CD4-positive, alpha-beta memory T cell (primary cell): ENCODE data around the gene WDR20. TPM values are rescaled to one million over a fixed set of nuclear protein-coding genes. Genes with fewer than 3 reads are reported as not detected.
A peak's percentile ranks its signal among the peaks of the same experiment; 100 is the strongest.

Experiments
- CTCF ChIA-PET: fragments of 350-600 bp; sonication (Branson Sonifier 250); formaldehyde crosslinking; loops from one replicate; lab custom pipeline; 2021; ENCODE audit warnings: inconsistent platforms; ENCODE audit not compliant: partially characterized antibody; lab: Charles Lee
- POLR2A ChIA-PET: fragments of 350-600 bp; sonication (Branson Sonifier 250); formaldehyde crosslinking; loops from one replicate; lab custom pipeline; 2021; ENCODE audit not compliant: partially characterized antibody; lab: Charles Lee
- DNase-seq, 5 donors: peaks; one replicate each; pipeline versions ENCODE4 v3.0.0 to v3.0.0-alpha.2; 2020 to 2022; ENCODE audit warnings: mixed read lengths in 1 of 5
- H3K27ac ChIP-seq: one replicate; pipeline ENCODE4 v1.7.0; 2013; ENCODE audit warnings: low read depth, low read length
- H3K27me3 ChIP-seq: 2 replicates; pipeline ENCODE4 v1.7.0; 2013; ENCODE audit warnings: mild to moderate bottlenecking, low read length, moderate library complexity; ENCODE audit not compliant: insufficient read depth
- H3K36me3 ChIP-seq: 2 replicates; pipeline ENCODE4 v1.7.0; 2013; ENCODE audit warnings: mild to moderate bottlenecking, low read length, moderate library complexity; ENCODE audit not compliant: insufficient read depth
- H3K4me1 ChIP-seq: 2 replicates; pipeline ENCODE4 v1.7.0; 2013; ENCODE audit warnings: mild to moderate bottlenecking, low read length, moderate library complexity; ENCODE audit not compliant: insufficient read depth
- H3K4me3 ChIP-seq, 2 donors: one replicate each; pipeline ENCODE4 v1.7.0; 2013; ENCODE audit warnings: low read length in 2 of 2, mild to moderate bottlenecking in 1 of 2
- H3K9me3 ChIP-seq, 2 donors: one replicate each; pipeline ENCODE4 v1.7.0; 2013; ENCODE audit warnings: low read length in 2 of 2, control low read depth in 1 of 2; ENCODE audit not compliant: control insufficient read depth in 1 of 2
- H3K27ac Mint-ChIP-seq, 7 donors: one replicate each; pipeline ENCODE4 v1.8.0; 2020 to 2021; ENCODE audit warnings: mixed read lengths in 7 of 7, mild to moderate bottlenecking in 6 of 7, inconsistent platforms in 3 of 7, moderate library complexity in 3 of 7
- H3K27me3 Mint-ChIP-seq, 2 donors: one replicate each; pipeline ENCODE4 v1.8.0; 2020 to 2021; ENCODE audit warnings: mixed read lengths in 2 of 2
- H3K36me3 Mint-ChIP-seq, 2 donors: one replicate each; pipeline ENCODE4 v1.8.0; 2020 to 2021; ENCODE audit warnings: mixed read lengths in 2 of 2, inconsistent platforms in 1 of 2, mild to moderate bottlenecking in 1 of 2
- H3K4me1 Mint-ChIP-seq, 4 donors: one replicate each; pipeline ENCODE4 v1.8.0; 2020 to 2021; ENCODE audit warnings: mixed read lengths in 4 of 4, mild to moderate bottlenecking in 1 of 4
- H3K4me3 Mint-ChIP-seq, 8 donors: one replicate each; pipeline ENCODE4 v1.8.0; 2020 to 2021; ENCODE audit warnings: mixed read lengths in 8 of 8, mild to moderate bottlenecking in 7 of 8, moderate library complexity in 6 of 8, inconsistent platforms in 3 of 8
- H3K9me3 Mint-ChIP-seq, 8 donors: one replicate each; pipeline ENCODE4 v1.8.0; 2020 to 2021; ENCODE audit warnings: mixed read lengths in 8 of 8, mild to moderate bottlenecking in 5 of 8, inconsistent platforms in 3 of 8, moderate library complexity in 1 of 8
- intact Hi-C: fragments of 100-400 bp; cut with micrococcal nuclease; formaldehyde crosslinking; loops from one replicate; pipeline ENCODE4 v1.15.1; 2023
- polyA plus RNA-seq, 2 donors: library from polyadenylated mRNA; unstranded; fragments of 300-500 nt; fragmentation: Illumina TruSeq; gene quantifications; one replicate each; pipeline ENCODE4 v1.2.3, GENCODE V29; 2021
- total RNA-seq, 2 experiments: library from RNA; stranded (reverse); gene quantifications; one replicate each; pipeline ENCODE4 v1.2.3, GENCODE V29; 2021

Gene WDR20
- total and polyA plus RNA-seq, 4 experiments from 2014 or later: 18.8 to 57.9 (median 39.6) TPM

- no peak overlapping the region for H3K4me3 Mint-ChIP-seq
- Histone ChIP-seq H3K9me3 (no peaks in the 10 kb centered on the region), H3K4me1 (no peaks in the 10 kb centered on the region), H3K36me3 (no peaks in the 10 kb centered on the region), H3K4me3 (no peak overlapping the region), H3K27ac (no peak overlapping the region), H3K27me3 (no peaks in the 10 kb centered on the region)
- ChIA-PET POLR2A (no interaction called here), CTCF (no interaction called here)
- H3K27me3 Mint-ChIP-seq: peaks cover 0 to 4% of the 10 kb centered on the region in 2 donors
- intact Hi-C loops: no loop called here
- no peaks in the 10 kb centered on the region for H3K9me3 Mint-ChIP-seq
- H3K27ac Mint-ChIP-seq: no peak overlapping the region
- H3K36me3 Mint-ChIP-seq: no peaks in the 10 kb centered on the region
- H3K4me1 Mint-ChIP-seq: no peaks in the 10 kb centered on the region
- no peak for DNase-seq
Measured at GRCh38 chr14:102250636-102251035, 110.9 kb downstream of the WDR20 start.

- H3K9me3 Mint-ChIP-seq: no peaks in the 10 kb centered on the region
- H3K27ac Mint-ChIP-seq: no peak overlapping the region
- CTCF ChIA-PET: no interaction called here
Measured at GRCh38 chr14:102251161-102251560, 111.5 kb downstream of the WDR20 start.

GRCh38 chr14:102252834-102253801 lies 113.4 kb downstream of the WDR20 start:
- Mint-ChIP-seq H3K27ac (no peak overlapping the region), H3K36me3 (no peaks in the 10 kb centered on the region), H3K4me3 (no peak overlapping the region), H3K4me1 (no peaks in the 10 kb centered on the region), H3K9me3 (no peaks in the 10 kb centered on the region), H3K27me3 (peaks cover 0 to 4% of the 10 kb centered on the region in 2 donors)
- Histone ChIP-seq H3K9me3 (no peaks in the 10 kb centered on the region), H3K4me3 (no peak overlapping the region), H3K4me1 (no peaks in the 10 kb centered on the region), H3K27me3 (no peaks in the 10 kb centered on the region), H3K36me3 (no peaks in the 10 kb centered on the region), H3K27ac (no peak overlapping the region)
- ChIA-PET CTCF (no interaction called here), POLR2A (no interaction called here)
- DNase-seq: no peak
- intact Hi-C loops: no loop called here

More at GRCh38 chr14:102251161-102251560, 111.5 kb downstream of the WDR20 start:
- Mint-ChIP-seq H3K27me3 (peaks cover 0 to 4% of the 10 kb centered on the region in 2 donors), H3K4me1 (no peaks in the 10 kb centered on the region), H3K4me3 (no peak overlapping the region), H3K36me3 (no peaks in the 10 kb centered on the region)
- H3K27me3 ChIP-seq: no peaks in the 10 kb centered on the region
- H3K27ac ChIP-seq: no peak overlapping the region
- intact Hi-C loops: no loop called here
- H3K4me1 ChIP-seq: no peaks in the 10 kb centered on the region
- H3K9me3 ChIP-seq: no peaks in the 10 kb centered on the region
- H3K4me3 ChIP-seq: no peak overlapping the region
- H3K36me3 ChIP-seq: no peaks in the 10 kb centered on the region
- POLR2A ChIA-PET: no interaction called here
- DNase-seq: no peak

GRCh38 chr14:102255401-102256190 lies 115.9 kb downstream of the WDR20 start:
- Mint-ChIP-seq H3K9me3 (no peaks in the 10 kb centered on the region), H3K4me3 (no peak overlapping the region), H3K27me3 (peaks cover 0 to 4% of the 10 kb centered on the region in 2 donors), H3K27ac (no peak overlapping the region), H3K4me1 (no peaks in the 10 kb centered on the region), H3K36me3 (no peaks in the 10 kb centered on the region)
- Histone ChIP-seq H3K4me3 (no peak overlapping the region), H3K27me3 (no peaks in the 10 kb centered on the region), H3K27ac (no peak overlapping the region), H3K9me3 (no peaks in the 10 kb centered on the region), H3K36me3 (no peaks in the 10 kb centered on the region), H3K4me1 (no peaks in the 10 kb centered on the region)
- no peak for DNase-seq
- ChIA-PET POLR2A (no interaction called here), CTCF (interaction anchor here (1.2 kb wide), 1 partner anchor 37 kb away, joined by 3 read pairs; no protein-coding TSS in a partner anchor)
- intact Hi-C loops: no loop called here

GRCh38 chr14:102256716-102257115 lies 117.0 kb downstream of the WDR20 start:
- Histone ChIP-seq H3K9me3 (no peaks in the 10 kb centered on the region), H3K36me3 (no peaks in the 10 kb centered on the region), H3K4me3 (no peak overlapping the region), H3K27ac (no peak overlapping the region), H3K4me1 (no peaks in the 10 kb centered on the region), H3K27me3 (no peaks in the 10 kb centered on the region)
- H3K27ac Mint-ChIP-seq: no peak overlapping the region
- no peaks in the 10 kb centered on the region for H3K4me1 Mint-ChIP-seq
- intact Hi-C loops: no loop called here
- H3K4me3 Mint-ChIP-seq: no peak overlapping the region
- ChIA-PET CTCF (no interaction called here), POLR2A (no interaction called here)
- peaks cover 0 to 4% of the 10 kb centered on the region in 2 donors for H3K27me3 Mint-ChIP-seq
- H3K9me3 Mint-ChIP-seq: no peaks in the 10 kb centered on the region
- no peak for DNase-seq
- no peaks in the 10 kb centered on the region for H3K36me3 Mint-ChIP-seq

GRCh38 chr14:102258136-102258535 lies 118.4 kb downstream of the WDR20 start:
- no peaks in the 10 kb centered on the region for H3K4me1 Mint-ChIP-seq
- POLR2A ChIA-PET: no interaction called here
- intact Hi-C loops: no loop called here
- H3K27me3 ChIP-seq: no peaks in the 10 kb centered on the region
- H3K27me3 Mint-ChIP-seq: peaks cover 0 to 1% of the 10 kb centered on the region in 2 donors
- CTCF ChIA-PET: no interaction called here
- no peaks in the 10 kb centered on the region for H3K9me3 ChIP-seq
- peak overlapping the region in 1 of 7 donors; percentile 62 for H3K27ac Mint-ChIP-seq
- no peak overlapping the region for H3K27ac ChIP-seq
- DNase-seq: no peak
- H3K9me3 Mint-ChIP-seq: no peaks in the 10 kb centered on the region
- no peaks in the 10 kb centered on the region for H3K36me3 Mint-ChIP-seq
- H3K4me3 Mint-ChIP-seq: no peak overlapping the region
- no peaks in the 10 kb centered on the region for H3K36me3 ChIP-seq
- no peaks in the 10 kb centered on the region for H3K4me1 ChIP-seq
- no peak overlapping the region for H3K4me3 ChIP-seq
